ENCODE results near the gene TMEM106C.

Gene TMEM106C

DNA sequence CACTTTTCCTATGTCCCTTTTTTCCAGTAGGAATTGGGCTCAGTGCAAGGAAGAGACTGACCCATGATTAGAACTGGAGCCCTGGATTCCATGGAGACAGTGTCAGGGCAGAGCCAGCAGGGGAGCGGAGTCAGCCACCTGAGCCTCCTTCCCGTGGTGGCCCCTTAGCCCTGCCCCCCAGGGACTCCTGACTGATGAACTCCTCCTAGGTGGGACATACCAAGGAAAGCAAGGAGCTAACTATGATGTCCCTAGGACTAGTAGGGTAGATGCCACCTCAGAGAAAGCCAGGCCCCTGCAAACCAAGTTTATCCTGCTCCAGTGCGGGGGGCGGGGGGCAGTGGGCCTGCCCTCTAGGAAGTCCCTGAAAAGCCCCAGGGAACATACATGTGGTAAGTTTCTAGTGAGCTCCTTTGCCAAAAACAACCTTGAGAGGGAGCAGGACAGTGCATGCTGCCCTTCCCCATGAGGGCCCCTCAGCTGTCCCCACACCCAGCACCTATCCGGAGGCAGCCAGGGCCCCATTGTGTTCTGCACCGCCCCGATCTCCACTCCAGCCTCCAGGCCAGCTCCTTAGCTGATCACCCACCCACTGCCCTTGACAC, 47.1 kb downstream of the TMEM106C start:
- ATAC-seq = no peak
- TF ChIP-seq ZFP30 (CRISPR knock-in tag; IDR thresholded peaks at IDR 0.05) (no peak), CSDC2 (CRISPR knock-in tag; IDR thresholded peaks at IDR 0.05) (no peak), TSHZ2 (CRISPR knock-in tag; IDR thresholded peaks at IDR 0.05) (no peak), RARB (CRISPR knock-in tag; IDR thresholded peaks at IDR 0.05) (no peak), ZC3H10 (CRISPR knock-in tag; IDR thresholded peaks at IDR 0.05) (no peak), ESRRG (CRISPR knock-in tag; IDR thresholded peaks at IDR 0.05) (no peak), CSRNP3 (CRISPR knock-in tag; IDR thresholded peaks at IDR 0.05) (no peak)

DNA sequence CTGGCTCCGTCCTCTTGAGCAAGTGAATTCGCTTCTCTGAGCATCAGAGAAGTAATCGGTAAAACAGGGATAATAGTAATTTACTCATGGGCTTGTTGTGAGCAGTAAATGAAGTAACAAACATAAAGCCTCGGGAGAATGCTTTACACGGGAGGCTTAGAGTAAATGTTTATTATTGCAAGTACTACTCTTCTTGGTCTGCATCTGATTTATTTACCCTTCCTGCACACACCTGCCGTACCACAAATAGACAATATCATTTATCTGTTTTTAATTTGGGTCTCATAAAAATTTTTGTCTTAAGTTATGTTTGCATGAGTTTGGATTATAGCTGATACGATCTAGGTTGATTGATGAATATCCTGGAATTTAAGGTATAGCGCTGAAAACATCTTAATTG, 48.7 kb downstream of the TMEM106C start:
- no peak for TF ChIP-seq CSRNP3 (CRISPR knock-in tag; IDR thresholded peaks at IDR 0.05)
- no peak for TF ChIP-seq GLIS3 (CRISPR knock-in tag; IDR thresholded peaks at IDR 0.05)

GRCh38 chr12:48013287-48013686, 49.9 kb downstream of the TMEM106C start:
- ATAC-seq = no peak
- no peak for TF ChIP-seq TSHZ2 (CRISPR knock-in tag; IDR thresholded peaks at IDR 0.05)
- no peak for TF ChIP-seq ZC3H10 (CRISPR knock-in tag; IDR thresholded peaks at IDR 0.05)
- no peak for TF ChIP-seq ZNF8 (CRISPR knock-in tag; IDR thresholded peaks at IDR 0.05)
- TF ChIP-seq, protein P1, sequence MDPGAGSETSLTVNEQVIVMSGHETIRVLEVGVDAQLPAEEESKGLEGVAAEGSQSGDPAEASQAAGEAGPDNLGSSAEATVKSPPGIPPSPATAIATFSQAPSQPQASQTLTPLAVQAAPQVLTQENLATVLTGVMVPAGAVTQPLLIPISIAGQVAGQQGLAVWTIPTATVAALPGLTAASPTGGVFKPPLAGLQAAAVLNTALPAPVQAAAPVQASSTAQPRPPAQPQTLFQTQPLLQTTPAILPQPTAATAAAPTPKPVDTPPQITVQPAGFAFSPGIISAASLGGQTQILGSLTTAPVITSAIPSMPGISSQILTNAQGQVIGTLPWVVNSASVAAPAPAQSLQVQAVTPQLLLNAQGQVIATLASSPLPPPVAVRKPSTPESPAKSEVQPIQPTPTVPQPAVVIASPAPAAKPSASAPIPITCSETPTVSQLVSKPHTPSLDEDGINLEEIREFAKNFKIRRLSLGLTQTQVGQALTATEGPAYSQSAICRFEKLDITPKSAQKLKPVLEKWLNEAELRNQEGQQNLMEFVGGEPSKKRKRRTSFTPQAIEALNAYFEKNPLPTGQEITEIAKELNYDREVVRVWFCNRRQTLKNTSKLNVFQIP (CRISPR knock-in tag; IDR thresholded peaks at IDR 0.05; ENCODE audit: borderline replicate concordance, low read depth) = no peak
- no peak for TF ChIP-seq CSRNP3 (CRISPR knock-in tag; IDR thresholded peaks at IDR 0.05)
- TF ChIP-seq ARNTL (CRISPR knock-in tag; IDR thresholded peaks at IDR 0.05; ENCODE audit: borderline replicate concordance, low read depth) = no peak
- TF ChIP-seq ESRRG (CRISPR knock-in tag; IDR thresholded peaks at IDR 0.05) = no peak
- TF ChIP-seq TOX (CRISPR knock-in tag; IDR thresholded peaks at IDR 0.05; ENCODE audit: borderline replicate concordance) = no peak
- TF ChIP-seq OSR1 (CRISPR knock-in tag; IDR thresholded peaks at IDR 0.05) = no peak
- TF ChIP-seq ZFP3 (CRISPR knock-in tag; IDR thresholded peaks at IDR 0.05) = no peak
- TF ChIP-seq BACH2 (CRISPR knock-in tag; IDR thresholded peaks at IDR 0.05; ENCODE audit: borderline replicate concordance) = no peak

More for the DNA sequence above, 48.7 kb downstream of the TMEM106C start:
- no peak for ATAC-seq
